ENCODE results near the gene RNLS. TPM values are rescaled to one million over a fixed set of nuclear protein-coding genes. Genes with fewer than 3 reads are reported as not detected.
"Not testable (repeated sequence)": the region's sequence is repeated elsewhere in the genome, so short reads cannot be mapped to it uniquely, and the experiment has no call there.

The RNLS gene
- total RNA-seq, 1 donor from 2014 or later: 1.2 TPM

DNA sequence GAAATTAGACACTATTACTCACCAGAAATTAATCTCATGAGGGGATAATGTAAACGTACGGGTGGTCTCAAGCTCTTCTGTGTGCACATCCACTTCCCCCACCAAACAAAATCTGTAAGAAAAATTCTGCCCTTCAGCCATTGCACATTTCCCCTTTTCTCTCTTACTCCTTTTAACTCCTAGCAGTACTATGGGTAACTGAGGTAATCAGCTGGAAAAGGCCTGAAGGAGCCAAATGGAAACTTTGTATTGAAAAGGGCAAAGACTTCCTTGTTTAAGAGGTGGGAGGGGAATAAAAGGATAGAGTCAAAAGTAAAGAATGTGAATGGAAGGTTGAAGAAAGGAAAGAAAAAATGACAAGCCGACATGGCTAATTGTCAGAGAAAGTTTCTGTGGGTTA lies 273.8 kb downstream of the RNLS start:
- intact Hi-C loops (cut with micrococcal nuclease): no loop called here

DNA sequence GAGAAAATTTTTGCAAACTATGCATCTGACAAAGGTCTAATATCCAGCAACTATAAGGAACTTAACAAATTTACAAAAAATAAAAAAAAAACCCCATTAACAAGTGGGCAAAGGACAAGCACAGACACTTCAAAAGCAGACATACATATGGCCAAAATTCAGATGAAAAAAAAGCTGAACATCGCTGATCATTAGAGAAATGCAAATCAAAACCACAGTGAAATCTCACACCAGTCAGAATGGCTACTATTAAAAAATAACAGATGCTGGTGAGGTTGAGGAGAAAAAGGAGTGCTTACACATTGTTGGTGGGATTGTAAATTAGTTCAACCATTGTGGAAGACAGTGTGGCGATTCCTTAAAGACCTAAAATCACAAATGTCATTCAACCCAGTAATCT lies 274.8 kb downstream of the RNLS start:
- intact Hi-C loops (cut with micrococcal nuclease): not testable (repeated sequence)

DNA sequence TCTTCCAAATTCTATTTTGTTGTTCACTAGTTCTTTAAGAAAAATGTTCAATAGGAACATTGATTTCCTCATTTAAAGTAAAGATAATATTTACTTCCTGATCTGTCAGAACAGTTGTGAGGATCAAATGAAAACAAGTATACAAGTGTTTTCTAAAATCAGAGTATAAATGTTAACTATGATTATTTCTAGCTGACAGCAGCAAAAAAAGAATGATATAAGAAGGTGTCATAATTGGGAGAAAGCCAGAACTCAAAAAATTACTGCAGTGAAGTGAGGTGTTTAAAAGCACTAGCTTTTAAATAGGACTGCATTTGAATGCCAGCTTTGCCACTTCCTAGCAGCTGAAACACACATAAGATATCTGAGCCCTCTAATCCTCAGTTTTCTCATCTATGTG lies 283.3 kb downstream of the RNLS start:
- intact Hi-C loops (cut with micrococcal nuclease): no loop called here

DNA sequence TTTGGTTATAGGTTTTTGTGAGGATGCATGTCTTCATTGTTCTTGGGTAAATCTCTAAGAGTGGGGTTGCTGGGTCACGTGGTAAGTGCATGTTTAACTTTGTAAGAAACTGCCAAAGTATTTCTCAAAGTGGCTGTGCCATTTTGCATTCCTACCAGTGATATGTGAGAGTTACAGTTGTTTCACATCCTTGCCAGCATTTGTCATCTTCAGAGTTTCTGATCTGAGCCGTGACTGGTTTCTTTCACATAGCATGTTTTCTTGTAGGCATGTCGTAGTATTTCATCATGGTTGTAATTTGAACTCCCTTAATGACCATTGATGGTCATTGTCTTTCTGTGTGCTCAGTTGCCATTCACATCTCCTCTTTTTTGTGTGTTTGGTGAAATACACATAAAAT lies 286.0 kb downstream of the RNLS start:
- intact Hi-C loops (cut with micrococcal nuclease): no loop called here

DNA sequence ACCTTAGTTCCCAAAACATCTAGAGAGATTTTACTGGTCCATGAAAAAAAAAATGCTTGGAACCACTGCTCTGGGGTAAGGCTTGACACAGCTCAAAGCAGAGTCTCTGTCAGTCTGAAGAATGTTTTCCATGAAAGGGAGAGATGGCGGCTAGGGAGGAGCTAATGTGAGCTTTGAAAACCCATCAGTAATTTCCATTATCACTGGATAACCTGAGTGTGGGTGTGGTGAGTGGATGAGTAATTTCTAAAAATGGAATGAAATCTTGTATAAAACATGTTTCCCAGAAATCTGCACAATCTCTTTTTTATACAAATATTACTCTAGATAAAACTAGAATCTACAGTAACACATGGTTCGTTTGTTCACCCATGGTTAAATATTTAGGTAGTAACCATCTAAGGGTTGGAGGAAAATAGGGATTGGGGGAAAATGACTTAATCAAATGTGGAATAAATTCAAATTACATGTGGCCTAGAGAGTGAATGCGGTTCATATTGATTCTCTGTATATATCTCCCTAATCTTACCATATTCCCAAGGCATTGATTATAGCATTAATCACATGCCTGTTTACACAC lies 289.4 kb downstream of the RNLS start:
- intact Hi-C loops (cut with micrococcal nuclease): no loop called here

DNA sequence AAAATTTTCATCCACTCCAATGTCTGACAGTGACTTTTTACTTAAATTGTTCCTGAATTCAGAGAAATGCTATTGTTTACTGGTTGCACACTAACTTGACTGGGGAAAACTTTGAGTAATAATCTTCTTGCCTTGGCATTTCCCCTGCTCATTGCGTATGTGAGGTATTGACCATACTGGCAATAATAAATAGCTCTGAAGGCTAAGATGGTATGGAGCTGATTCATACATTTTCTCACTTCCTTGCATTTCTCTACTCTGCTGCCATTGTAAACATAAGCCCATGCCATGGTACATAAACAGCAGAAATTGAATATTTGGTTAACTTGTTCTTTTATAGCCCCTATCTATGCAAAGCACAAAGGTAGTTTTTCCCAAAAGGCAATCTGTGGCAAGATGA lies 290.0 kb downstream of the RNLS start:
- intact Hi-C loops (cut with micrococcal nuclease): no loop called here

DNA sequence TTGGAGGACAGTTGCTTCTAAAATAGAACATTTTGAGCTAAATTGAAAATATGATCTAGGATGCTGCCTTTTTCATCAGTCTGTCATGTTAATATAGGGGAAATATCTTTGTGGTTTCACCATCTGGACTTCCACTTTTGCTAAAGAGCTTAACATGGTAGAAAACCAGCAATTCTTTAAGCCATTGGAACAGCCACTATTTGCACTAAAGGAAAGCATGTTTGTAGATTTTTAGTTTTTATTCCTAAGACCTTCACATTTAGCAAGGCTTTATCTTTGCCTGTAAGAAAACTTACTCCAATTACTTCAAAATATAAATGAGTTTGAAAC lies 291.0 kb downstream of the RNLS start:
- intact Hi-C loops (cut with micrococcal nuclease): no loop called here

DNA sequence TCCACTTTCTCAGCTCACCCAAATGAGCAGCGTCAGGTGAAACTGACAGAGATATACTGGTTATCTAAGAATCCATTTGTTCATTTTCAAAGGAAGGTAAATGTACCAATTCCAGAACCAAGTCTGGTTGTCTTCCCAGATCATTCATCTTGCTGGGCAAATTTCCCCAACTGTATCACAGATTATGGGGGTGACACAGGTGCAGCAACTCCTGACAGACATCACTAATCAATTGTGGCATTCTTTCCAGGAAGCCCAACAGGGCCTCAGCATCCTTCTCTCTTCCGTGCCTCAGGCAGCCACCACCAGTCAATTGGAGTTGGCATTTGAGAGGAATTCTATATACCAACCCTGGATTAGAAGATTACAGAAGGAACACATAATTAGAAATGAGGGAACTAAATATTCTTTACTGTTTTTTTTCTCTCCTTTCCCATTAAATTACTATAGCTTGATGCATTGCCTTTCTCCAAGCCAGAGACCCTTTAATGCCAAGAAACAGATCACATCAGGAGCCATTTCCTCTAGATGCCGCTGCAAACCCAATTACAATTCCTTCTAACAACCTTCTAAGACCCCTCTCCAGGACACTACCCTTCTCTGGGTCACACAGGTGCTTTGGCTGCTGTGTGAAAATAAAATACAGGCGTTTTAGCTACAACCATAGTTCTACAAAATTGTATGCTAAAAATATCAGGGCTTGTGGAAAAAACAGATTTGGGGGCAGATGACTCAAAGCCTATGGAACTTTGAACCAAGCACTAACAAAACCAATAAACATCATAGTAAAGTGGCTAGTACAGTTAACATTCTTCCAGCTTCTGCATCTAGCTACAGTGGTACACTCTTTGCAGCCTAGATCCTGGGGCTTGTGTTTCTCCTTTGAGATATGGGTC lies 291.6 kb downstream of the RNLS start:
- intact Hi-C loops (cut with micrococcal nuclease): no loop called here

DNA sequence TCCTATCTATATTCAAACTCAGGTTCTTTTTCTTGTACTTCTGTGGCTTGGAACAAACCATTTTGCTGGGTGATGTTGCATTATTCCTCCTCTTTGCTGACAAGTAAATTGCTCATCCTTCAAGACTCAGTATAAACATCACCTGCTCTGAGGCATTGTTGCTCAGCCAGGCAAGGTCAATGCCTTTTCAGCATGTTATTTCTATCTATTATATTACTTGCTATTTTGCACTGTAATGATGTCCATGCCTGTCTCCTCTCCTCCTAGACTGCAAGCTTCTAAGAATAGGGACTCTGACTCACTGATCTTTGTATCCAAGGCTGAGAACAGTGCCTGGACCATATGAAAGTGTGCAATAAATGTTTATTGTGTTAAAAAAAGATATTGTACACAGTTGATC lies 293.8 kb downstream of the RNLS start:
- intact Hi-C loops (cut with micrococcal nuclease): no loop called here

DNA sequence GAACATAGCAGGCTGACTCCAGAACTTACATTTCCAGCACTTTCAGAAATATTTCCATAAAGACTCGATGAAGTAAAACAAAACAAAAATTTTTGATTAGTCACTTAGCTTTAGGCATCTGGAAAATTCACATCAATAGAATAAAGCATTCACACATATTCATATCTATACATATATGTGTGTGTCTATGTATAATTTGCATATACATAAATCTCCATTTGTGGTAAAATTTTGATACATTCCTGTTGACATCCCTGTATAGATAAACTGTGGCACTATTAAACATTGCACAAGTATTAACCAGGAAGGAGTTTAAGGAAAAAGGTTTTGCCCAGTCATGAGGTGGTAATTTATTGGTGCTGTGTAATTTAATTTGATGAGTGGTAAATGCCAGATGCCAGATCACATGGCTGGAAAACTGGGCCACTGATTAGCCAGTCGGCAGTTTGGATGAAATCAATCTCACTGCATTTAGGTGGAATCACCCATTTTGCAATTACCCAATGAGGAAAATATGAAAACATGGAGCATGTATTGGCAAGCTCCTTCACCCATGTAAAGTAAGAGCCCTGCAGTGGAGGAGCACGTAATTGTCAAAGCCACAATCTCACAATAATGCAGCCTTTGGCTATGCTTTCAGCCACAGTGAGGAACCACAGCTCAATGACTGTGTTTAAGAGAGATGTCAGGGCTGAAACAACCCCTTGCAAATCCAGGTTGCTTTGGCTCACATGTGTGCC lies 294.6 kb downstream of the RNLS start:
- intact Hi-C loops (cut with micrococcal nuclease): no loop called here

DNA sequence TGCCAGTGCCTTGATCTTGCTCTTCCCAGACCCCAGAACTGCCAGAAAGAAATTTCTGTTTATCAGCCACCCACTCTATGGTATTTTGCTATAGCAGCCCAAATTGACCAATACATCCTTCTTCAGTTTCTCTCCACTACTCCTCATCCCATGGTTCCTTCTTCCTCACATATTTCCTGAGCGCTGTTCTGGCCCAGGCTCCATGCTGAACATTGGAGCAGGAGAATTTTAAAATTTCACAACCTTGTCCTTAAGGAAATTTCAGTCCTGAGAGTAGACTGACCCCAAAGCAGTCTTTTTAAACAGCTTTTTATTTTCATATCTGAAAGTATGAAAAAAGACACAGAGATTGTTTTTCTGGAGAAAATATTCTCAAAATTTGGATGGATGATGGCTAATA lies 297.1 kb downstream of the RNLS start:
- intact Hi-C loops (cut with micrococcal nuclease): no loop called here

DNA sequence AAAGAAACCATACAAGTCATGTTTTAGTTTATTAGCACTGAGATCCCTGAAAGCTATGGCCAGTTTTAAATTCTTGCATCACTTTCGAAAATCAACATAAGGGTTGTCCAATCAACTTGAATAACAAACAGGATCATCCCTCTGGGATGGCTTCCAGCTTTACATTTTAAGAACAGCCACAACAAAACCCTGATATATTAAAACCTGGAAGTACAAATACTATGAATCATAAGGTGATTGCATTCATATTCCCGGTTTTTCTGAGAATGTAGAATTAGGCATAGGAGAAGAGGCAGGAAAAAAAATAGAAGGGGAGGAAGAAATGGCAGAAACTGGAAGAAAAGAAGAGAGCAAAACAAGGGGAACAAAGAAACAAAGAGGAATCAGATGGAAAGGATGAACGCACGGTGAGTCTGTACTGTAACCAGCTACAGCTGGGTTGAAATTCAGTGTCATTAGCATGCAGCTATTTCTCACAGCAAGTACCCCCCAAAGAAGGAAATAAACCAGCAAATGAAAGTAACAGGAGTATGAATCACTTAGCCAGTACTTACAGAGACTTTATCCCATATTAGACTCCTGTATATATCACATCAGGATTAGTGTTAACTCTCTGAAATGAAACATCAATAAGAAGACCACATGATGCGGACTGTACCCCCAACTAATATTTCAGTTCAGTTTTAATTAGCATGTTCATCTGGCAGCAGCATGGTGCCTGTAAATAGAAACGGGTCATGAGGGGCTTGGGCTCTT lies 301.3 kb downstream of the RNLS start:
- intact Hi-C loops (cut with micrococcal nuclease): no loop called here

DNA sequence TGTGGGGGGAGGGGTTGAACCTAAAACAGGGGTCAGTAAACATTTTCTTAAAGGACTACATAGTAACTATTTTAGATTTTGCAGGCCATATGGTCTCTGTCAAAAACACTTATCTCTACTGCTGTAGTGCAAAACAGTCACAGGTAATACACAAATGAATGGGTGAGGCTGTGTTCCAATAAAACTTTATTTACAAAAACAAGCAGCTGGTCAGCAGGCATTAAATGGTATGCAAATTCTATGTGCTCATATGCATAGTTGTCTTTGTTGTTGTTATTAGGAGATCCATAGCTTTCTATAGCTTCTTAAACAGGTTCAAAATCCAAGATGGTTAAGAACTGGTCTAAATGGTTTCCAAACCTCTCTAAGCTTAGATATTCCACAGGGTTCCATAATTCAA lies 302.6 kb downstream of the RNLS start:
- intact Hi-C loops (cut with micrococcal nuclease): no loop called here

DNA sequence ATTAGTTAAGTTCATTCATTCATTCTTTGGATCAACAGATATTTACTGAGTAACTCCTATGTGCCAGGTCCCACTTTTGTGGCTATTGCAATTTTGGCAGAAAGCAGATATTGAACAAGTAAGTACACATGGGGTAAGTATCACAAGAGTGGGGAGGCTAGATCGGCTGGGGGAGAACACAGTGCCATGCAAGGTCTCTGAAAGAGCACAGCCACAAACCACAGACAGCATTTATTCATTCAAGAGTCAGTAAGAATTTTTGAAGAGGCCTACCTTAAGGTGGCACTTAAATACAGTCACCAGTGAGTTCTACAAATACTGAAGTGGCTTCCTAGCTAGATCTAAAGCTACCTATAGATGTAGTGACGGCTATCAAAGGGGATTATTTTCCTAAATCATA lies 304.2 kb downstream of the RNLS start:
- intact Hi-C loops (cut with micrococcal nuclease): no loop called here

DNA sequence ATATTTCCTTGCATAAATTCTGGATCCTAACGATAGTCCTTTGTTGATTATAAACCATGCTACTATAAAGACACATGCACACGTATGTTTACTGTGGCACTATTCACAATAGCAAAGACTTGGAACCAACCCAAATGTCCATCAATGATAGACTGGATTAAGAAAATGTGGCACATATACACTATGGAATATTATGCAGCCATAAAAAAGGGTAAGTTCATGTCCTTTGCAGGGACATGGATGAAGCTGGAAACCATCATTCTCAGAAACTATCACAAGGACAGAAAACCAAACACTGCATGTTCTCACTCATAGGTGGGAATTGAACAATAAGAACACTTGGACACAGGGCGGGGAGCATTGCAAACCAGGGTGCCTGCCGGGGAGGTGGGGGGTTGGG lies 306.2 kb downstream of the RNLS start:
- intact Hi-C loops (cut with micrococcal nuclease): not testable (repeated sequence)

DNA sequence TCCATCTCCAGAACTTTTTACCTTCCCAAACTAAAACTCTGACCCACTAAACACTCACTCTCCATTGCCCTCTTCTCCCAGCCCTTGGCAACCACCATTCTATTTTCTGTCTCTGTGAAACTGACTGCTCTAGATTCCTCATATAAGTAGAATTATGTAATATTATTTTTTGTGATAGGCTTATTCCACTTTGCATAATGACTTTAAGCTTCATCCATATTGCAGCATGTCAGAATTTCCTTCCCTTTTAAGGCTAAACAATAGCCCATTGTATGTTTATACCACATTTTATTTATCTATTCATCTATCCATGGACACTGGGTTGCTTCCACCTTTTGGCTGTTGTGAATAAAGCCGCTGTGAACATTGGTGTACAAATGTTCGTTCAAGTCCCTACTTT lies 308.8 kb downstream of the RNLS start:
- intact Hi-C loops (cut with micrococcal nuclease): no loop called here

DNA sequence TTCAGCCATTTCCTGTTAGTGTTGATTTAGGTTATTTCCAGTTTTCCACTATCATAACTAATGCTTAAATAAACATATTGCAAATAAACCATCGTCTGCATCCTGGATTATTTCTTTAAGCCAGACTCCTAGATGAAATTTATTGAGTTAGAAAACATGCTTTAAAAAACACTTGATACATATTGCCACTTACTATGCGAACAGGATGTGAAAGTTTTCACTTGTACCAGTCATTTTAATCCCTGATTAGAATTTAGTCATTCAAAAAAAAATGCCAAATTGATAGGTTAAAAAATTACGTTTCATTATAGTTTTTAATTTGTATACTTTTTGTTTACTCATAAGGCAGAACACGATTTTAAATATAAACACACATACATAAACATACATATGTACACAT lies 309.6 kb downstream of the RNLS start:
- intact Hi-C loops (cut with micrococcal nuclease): no loop called here

DNA sequence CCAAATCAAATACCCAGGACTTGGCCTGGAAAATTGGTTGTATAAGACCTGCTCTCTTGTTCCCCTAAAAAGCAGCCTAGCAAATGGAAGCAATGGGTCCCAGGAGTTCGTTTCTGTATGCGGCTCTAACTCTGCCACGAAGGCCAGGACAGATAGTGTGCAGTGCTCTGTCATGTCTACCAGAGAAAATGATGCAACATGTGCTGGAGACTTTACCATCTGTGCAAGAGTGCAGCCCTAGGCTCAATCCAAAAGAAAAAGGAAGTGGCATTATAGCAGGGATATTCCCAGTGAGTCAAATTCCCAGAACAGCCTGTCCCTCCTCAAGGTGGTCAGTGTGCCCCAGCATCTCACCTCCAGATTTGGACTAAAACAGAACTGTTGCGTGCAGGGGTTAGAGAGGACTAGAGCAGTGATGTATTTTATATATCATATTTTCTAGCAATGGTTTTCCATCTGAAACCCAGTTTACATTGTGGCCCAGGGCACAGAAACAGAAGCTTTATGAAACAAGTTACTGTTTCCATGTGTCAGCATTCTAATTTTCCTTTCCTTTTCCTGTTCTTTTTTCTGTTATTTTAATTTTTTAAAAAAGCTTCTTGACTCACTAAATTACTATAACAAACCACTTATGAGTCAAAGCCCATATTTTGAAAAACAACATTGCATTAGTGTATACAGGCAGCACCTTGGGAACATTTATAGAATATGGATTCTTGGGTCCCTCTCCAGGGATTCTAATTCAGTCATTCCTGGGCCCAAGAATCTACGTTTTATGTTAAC lies 311.2 kb downstream of the RNLS start:
- intact Hi-C loops (cut with micrococcal nuclease): loop anchor here (1.0 to 2.0 kb wide), 4 partner anchors 114 to 409 kb away; partner anchors contain the start of genes KLLN and PTEN

DNA sequence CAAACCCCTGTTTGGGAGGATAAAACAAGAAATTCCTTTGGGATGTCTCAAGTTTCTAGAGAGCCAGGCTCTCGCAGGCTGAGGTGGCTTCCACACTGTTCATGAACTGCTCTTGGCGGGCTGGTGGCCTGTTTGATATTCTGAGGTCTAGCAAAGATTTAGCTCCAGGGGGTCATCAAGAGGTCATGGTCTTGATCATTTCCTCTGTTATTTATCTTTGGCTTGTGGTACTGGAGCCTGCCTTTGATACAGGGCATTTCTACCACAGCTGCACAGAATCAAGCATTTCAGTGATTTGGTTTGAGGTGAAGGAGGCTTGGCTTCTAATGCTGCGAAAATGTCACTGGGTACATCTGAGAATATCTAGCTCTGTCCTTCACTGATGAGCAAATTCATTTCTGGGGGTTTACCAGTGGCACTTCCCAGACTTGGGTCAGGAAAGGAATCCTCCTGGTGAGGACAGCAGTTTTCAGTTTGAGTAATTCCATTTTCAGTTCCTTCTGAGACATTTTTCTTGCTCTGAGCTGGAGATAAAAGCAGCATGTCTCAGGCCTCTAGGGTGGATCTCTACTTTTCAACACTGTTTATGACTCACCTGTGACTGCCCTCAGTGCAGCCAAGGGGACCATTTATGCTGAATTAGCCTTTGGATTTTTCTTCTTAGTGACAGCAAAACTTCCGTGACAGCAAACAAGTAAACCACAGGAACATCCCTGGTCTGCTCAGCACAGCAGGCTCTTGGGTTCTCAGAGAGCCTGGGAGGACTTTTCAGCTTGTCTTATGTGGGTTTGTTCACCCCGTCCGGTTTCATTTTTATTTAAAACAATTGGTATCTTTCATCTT lies 312.0 kb downstream of the RNLS start:
- intact Hi-C loops (cut with micrococcal nuclease): loop anchor here (1.0 to 2.0 kb wide), 4 partner anchors 115 to 408 kb away; partner anchors contain the start of genes KLLN and PTEN
